ENCODE results near the gene PQBP1. TPM values are rescaled to one million over a fixed set of nuclear protein-coding genes. Genes with fewer than 3 reads are reported as not detected.

Gene PQBP1
- total and polyA plus RNA-seq, 2 donors (not counting 1 experiment from before 2014, with no cell fraction given) = 41.1 to 57.0 TPM

DNA sequence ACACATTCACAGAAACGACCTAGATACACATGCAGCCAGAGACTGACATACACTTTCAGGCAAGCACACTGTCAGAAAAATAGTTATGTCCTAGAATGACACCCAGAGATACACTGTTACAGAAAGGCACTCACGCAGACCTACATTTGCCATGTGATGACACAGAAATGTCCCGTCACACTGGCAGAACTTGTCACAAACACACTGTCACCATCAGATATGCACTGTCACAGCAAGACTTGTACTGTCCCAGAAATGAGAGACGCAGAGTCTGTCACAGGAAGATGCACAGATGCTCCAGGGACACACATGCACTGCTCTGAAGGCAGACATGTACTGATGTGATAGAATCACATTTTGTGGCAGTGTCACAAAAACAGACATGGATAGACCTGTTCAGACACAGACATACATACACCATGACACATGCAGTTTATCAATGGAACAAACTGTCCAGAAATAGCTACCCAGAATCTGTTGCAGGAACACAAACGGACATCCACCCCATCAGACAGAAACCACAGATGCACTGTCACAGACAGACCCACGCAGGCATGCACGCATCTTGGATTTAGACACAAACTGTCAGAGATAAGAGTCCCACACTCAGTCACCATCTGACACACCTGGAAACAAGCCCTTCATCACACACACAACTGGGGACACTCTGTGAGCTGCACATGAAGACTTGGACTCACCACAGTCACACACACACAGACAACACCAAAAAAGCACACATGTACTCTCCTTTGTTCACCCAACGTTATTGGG is 22.4 kb downstream of the PQBP1 start:
- no peaks in the 10 kb centered on the region for H4K20me1 ChIP-seq (ENCODE audit: control insufficient read depth, extremely low read depth, insufficient read depth, low read length)
- no peak for TF ChIP-seq EZH2 (IDR thresholded peaks at IDR 0.05; ENCODE audit: low read length, missing control alignments)
- TF ChIP-seq, protein P1, sequence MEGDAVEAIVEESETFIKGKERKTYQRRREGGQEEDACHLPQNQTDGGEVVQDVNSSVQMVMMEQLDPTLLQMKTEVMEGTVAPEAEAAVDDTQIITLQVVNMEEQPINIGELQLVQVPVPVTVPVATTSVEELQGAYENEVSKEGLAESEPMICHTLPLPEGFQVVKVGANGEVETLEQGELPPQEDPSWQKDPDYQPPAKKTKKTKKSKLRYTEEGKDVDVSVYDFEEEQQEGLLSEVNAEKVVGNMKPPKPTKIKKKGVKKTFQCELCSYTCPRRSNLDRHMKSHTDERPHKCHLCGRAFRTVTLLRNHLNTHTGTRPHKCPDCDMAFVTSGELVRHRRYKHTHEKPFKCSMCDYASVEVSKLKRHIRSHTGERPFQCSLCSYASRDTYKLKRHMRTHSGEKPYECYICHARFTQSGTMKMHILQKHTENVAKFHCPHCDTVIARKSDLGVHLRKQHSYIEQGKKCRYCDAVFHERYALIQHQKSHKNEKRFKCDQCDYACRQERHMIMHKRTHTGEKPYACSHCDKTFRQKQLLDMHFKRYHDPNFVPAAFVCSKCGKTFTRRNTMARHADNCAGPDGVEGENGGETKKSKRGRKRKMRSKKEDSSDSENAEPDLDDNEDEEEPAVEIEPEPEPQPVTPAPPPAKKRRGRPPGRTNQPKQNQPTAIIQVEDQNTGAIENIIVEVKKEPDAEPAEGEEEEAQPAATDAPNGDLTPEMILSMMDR (conservative IDR thresholded peaks at IDR 0.05 in 1 of 2, IDR thresholded peaks at IDR 0.05 in 1 of 2; ENCODE audit: low read depth in 1 of 2, low read length in 2 of 2) = no peak
- no peak overlapping the region for H3K4me2 ChIP-seq (ENCODE audit: extremely low read depth, insufficient read depth, low read length)
- no peaks in the 10 kb centered on the region for H3K4me1 ChIP-seq (ENCODE audit: control insufficient read depth, extremely low read depth, insufficient read depth, low read length)
- no peaks in the 10 kb centered on the region for H3K27me3 ChIP-seq (ENCODE audit: control insufficient read depth, insufficient read depth, low read length)
- H3K9me3 ChIP-seq (ENCODE audit: control insufficient read depth, insufficient read depth, low read depth, low read length) = no peaks in the 10 kb centered on the region
- H3K36me3 ChIP-seq (ENCODE audit: control insufficient read depth, insufficient read depth, low read length) = peaks cover 4% of the 10 kb centered on the region
- H3K4me3 ChIP-seq (replicated peaks in 1 of 4; ENCODE audit: control extremely low read depth in 1 of 4, insufficient read depth in 1 of 4, low read depth in 3 of 4, low read length in 4 of 4) = no peak overlapping the region
- no peak overlapping the region for H2AFZ ChIP-seq (ENCODE audit: low read length)
- no peak overlapping the region for H3K27ac ChIP-seq (ENCODE audit: insufficient read depth, low read length)
- peaks cover 6% of the 10 kb centered on the region for H3K79me2 ChIP-seq (ENCODE audit: control insufficient read depth, insufficient read depth, low read length)
- H3K9ac ChIP-seq (ENCODE audit: insufficient read depth, low read length) = no peak overlapping the region
- no peak for DNase-seq (ENCODE audit: low read depth in 2 of 2)

DNA sequence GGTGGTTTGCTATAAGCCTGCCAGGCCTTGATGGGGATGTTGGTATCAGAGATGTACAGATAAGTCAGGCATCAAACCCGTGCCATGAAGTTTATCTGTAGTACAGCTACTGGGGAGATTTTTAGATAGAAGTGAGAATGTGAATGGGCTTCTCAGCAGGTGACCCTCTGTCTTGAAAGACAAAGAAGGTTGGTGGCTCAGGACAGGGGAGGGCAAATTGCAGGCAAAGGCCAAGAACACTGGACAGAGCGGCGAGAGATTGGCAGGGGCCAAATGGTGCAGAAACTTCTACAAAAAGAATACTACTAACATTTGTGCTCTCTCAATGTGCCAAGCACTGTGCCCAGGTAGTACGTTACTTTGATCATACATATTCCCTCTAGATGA is 23.0 kb downstream of the PQBP1 start:
- Histone ChIP-seq H3K9ac (ENCODE audit: insufficient read depth, low read length) (no peak overlapping the region), H3K79me2 (ENCODE audit: control insufficient read depth, insufficient read depth, low read length) (peaks cover 6% of the 10 kb centered on the region), H3K36me3 (ENCODE audit: control insufficient read depth, insufficient read depth, low read length) (peaks cover 4% of the 10 kb centered on the region), H3K4me3 (replicated peaks in 1 of 4; ENCODE audit: control extremely low read depth in 1 of 4, insufficient read depth in 1 of 4, low read depth in 3 of 4, low read length in 4 of 4) (no peak overlapping the region), H3K27me3 (ENCODE audit: control insufficient read depth, insufficient read depth, low read length) (no peaks in the 10 kb centered on the region), H3K9me3 (ENCODE audit: control insufficient read depth, insufficient read depth, low read depth, low read length) (no peaks in the 10 kb centered on the region), H4K20me1 (ENCODE audit: control insufficient read depth, extremely low read depth, insufficient read depth, low read length) (no peaks in the 10 kb centered on the region), H3K4me1 (ENCODE audit: control insufficient read depth, extremely low read depth, insufficient read depth, low read length) (no peaks in the 10 kb centered on the region), H2AFZ (ENCODE audit: low read length) (no peak overlapping the region), H3K27ac (ENCODE audit: insufficient read depth, low read length) (no peak overlapping the region), H3K4me2 (ENCODE audit: extremely low read depth, insufficient read depth, low read length) (no peak overlapping the region)
- DNase-seq (ENCODE audit: low read depth in 2 of 2) = no peak
- TF ChIP-seq, protein P1 (conservative IDR thresholded peaks at IDR 0.05 in 1 of 2, IDR thresholded peaks at IDR 0.05 in 1 of 2; ENCODE audit: low read depth in 1 of 2, low read length in 2 of 2) = no peak
- no peak for TF ChIP-seq EZH2 (IDR thresholded peaks at IDR 0.05; ENCODE audit: low read length, missing control alignments)

DNA sequence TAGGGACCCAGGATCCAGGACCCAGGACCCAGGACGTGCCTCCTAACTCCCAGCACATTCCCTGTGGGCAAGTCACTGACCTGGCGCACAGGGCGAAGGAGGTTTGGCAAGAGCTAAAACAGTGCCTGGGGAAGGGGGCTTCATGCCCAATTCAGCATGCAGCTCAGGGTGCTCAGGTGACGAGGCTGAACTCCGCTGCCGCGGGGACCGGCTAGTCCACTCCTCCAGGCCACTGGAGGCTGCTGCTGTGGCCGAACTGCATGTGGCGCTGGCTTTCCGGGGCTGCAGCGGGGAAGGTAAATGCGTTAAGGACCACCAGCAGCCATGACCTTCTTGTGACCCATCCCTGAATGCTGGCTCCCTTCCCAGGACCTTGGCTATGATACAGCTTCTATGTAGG is 26.0 kb downstream of the PQBP1 start:
- Histone ChIP-seq H3K4me2 (ENCODE audit: extremely low read depth, insufficient read depth, low read length) (no peak overlapping the region), H3K4me1 (ENCODE audit: control insufficient read depth, extremely low read depth, insufficient read depth, low read length) (no peaks in the 10 kb centered on the region), H3K36me3 (ENCODE audit: control insufficient read depth, insufficient read depth, low read length) (peaks cover 4% of the 10 kb centered on the region), H4K20me1 (ENCODE audit: control insufficient read depth, extremely low read depth, insufficient read depth, low read length) (no peaks in the 10 kb centered on the region), H3K9ac (ENCODE audit: insufficient read depth, low read length) (no peak overlapping the region), H3K27ac (ENCODE audit: insufficient read depth, low read length) (no peak overlapping the region), H2AFZ (ENCODE audit: low read length) (no peak overlapping the region), H3K27me3 (ENCODE audit: control insufficient read depth, insufficient read depth, low read length) (no peaks in the 10 kb centered on the region), H3K79me2 (ENCODE audit: control insufficient read depth, insufficient read depth, low read length) (no peaks in the 10 kb centered on the region), H3K4me3 (replicated peaks in 1 of 4; ENCODE audit: control extremely low read depth in 1 of 4, insufficient read depth in 1 of 4, low read depth in 3 of 4, low read length in 4 of 4) (no peak overlapping the region), H3K9me3 (ENCODE audit: control insufficient read depth, insufficient read depth, low read depth, low read length) (no peaks in the 10 kb centered on the region)
- TF ChIP-seq EZH2 (IDR thresholded peaks at IDR 0.05; ENCODE audit: low read length, missing control alignments) = no peak
- TF ChIP-seq, protein P1 (conservative IDR thresholded peaks at IDR 0.05 in 1 of 2, IDR thresholded peaks at IDR 0.05 in 1 of 2; ENCODE audit: low read depth in 1 of 2, low read length in 2 of 2) = no peak
- DNase-seq (ENCODE audit: low read depth in 2 of 2) = no peak
